Thoracic aorta (tissue), 2 donors: ENCODE measurements around the gene PTPN1. TPM values are rescaled to one million over a fixed set of nuclear protein-coding genes. Genes with fewer than 3 reads are reported as not detected.
A peak's percentile ranks its signal among the peaks of the same experiment; 100 is the strongest.

ENCODE experiments used
- ATAC-seq: fragments of 150-250 bp; one replicate; pipeline ENCODE4 v1.8.0; 2017; ENCODE audit warnings: low read depth; ENCODE audit not compliant: insufficient number of reproducible peaks, low FRiP score
- DNase-seq: peaks from one replicate; pipeline ENCODE4 v3.0.0-alpha.2; 2020; ENCODE audit warnings: low spot score
- H3K27ac ChIP-seq, 2 donors: fragments of 200-600 bp; sonication (generic); 1 replicate in 1 of 2; 2 replicates in 1 of 2; pipeline ENCODE4 v1.5.1; 2016; ENCODE audit warnings: mild to moderate bottlenecking in 2 of 2, moderate library complexity in 2 of 2
- H3K27me3 ChIP-seq: fragments of 200-600 bp; sonication (generic); replicated peaks from 2 replicates; pipeline ENCODE4 v1.6.0; 2016; ENCODE audit warnings: mild to moderate bottlenecking; ENCODE audit not compliant: insufficient read depth
- H3K36me3 ChIP-seq: fragments of 200-600 bp; sonication (generic); one replicate; pipeline ENCODE4 v1.5.1; 2016
- H3K4me1 ChIP-seq, 2 donors: fragments of 200-600 bp; sonication (generic); 1 replicate in 1 of 2; 2 replicates in 1 of 2; pipeline versions ENCODE4 v1.5.1 to v1.6.0; 2016; ENCODE audit warnings: low read depth in 2 of 2, mild to moderate bottlenecking in 1 of 2; ENCODE audit not compliant: control insufficient read depth in 1 of 2
- H3K4me3 ChIP-seq: fragments of 200-600 bp; sonication (generic); 2 replicates; pipeline ENCODE4 v1.5.1; 2016; ENCODE audit warnings: mild to moderate bottlenecking
- H3K9me3 ChIP-seq: fragments of 200-600 bp; sonication (generic); 2 replicates; pipeline ENCODE4 v1.5.1; 2016
- total RNA-seq, 2 donors: library from RNA; depleted of rRNA; stranded (reverse); fragments of >200 nt; gene quantifications; one replicate each; pipeline versions ENCODE4 v1.1.0 to v1.2.3, GENCODE V29; 2016
- TF ChIP-seq, protein P1 (sequence below): fragments of 200-600 bp; sonication (generic); IDR thresholded peaks from one replicate; pipeline ENCODE4 v1.5.1; 2019; ENCODE audit warnings: antibody characterized with exemption

Gene PTPN1
- total RNA-seq, 2 donors from 2014 or later, result 32.5 to 68.9 TPM

DNA sequence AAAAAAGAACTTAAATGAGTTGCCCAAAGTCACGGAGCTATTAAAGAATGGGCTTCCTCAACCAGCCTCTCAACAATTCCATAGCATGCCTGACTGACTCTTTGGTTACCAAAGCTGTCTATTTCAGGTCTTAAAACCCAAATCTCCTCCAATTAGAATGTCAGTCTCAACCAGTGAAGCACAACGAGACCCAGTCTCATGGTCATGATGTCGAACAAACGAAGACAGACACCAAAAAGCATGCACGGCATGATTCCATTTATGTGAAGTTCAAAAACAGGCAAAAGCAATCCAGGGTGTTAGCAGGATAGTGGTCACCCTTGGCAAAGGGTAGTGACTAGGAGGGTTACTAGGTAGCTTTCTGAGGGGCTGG is 16.3 kb upstream of the PTPN1 start:
- Histone ChIP-seq H3K36me3 (no peaks in the 10 kb centered on the region), H3K4me1 (no peaks in the 10 kb centered on the region), H3K27ac (no peak overlapping the region), H3K4me3 (no peak overlapping the region), H3K27me3 (no peaks in the 10 kb centered on the region), H3K9me3 (no peaks in the 10 kb centered on the region)
- TF ChIP-seq, protein P1, sequence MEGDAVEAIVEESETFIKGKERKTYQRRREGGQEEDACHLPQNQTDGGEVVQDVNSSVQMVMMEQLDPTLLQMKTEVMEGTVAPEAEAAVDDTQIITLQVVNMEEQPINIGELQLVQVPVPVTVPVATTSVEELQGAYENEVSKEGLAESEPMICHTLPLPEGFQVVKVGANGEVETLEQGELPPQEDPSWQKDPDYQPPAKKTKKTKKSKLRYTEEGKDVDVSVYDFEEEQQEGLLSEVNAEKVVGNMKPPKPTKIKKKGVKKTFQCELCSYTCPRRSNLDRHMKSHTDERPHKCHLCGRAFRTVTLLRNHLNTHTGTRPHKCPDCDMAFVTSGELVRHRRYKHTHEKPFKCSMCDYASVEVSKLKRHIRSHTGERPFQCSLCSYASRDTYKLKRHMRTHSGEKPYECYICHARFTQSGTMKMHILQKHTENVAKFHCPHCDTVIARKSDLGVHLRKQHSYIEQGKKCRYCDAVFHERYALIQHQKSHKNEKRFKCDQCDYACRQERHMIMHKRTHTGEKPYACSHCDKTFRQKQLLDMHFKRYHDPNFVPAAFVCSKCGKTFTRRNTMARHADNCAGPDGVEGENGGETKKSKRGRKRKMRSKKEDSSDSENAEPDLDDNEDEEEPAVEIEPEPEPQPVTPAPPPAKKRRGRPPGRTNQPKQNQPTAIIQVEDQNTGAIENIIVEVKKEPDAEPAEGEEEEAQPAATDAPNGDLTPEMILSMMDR, result no peak
- ATAC-seq (no peak), DNase-seq (no peak)

DNA sequence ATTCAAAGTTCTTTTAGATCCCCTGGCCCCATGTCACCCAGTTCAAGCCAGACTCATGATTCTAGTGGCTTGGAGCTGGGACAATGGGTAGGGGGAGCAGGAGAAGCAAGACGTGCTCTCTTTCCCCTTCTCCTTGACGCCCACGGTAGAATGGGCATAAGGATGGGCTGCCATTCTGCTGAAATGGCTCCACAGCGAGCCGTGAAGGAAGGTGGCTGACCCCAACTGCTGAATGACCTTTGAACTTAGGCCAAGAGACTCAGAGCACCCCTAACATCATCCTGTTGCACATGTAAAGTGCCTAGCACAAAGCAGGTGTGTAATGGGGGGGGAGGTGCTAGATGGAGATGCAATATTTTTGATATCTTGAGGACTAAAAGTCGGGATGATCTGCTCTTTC is 15.8 kb upstream of the PTPN1 start:
- H3K27me3 ChIP-seq, result no peaks in the 10 kb centered on the region

DNA sequence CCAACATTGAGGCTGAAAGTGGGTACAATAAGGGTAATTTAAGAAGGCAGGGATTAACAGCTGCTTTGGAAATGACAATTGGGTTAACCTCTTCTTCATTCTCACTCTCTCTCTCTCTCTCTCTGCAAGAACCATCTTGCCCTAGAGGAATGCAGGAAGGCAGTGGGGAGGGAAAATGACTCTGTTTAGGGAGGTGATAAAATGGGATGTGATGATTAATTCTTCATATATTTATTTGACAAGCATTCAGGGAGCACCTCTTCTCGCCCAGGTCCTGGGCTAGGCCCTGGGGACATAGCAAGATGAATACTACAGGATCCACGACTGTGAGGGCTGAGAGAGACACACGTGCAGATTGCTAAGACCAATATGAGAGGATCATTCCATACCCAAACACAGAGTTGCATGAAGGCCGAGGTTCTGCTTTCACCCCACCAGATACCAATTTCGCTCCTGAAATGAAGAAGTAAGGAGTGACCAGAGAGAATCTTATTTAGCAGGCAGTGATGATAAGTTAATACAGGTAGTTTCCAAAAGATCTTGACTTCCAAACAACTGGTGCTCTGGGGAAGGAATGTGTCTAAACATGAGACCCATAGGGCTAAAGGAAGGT is 13.3 kb upstream of the PTPN1 start:
- Histone ChIP-seq H3K9me3 (no peaks in the 10 kb centered on the region), H3K4me3 (no peak overlapping the region), H3K27ac (no peak overlapping the region), H3K36me3 (no peaks in the 10 kb centered on the region), H3K4me1 (no peaks in the 10 kb centered on the region), H3K27me3 (no peaks in the 10 kb centered on the region)
- TF ChIP-seq, protein P1, result no peak
- no peak for ATAC-seq
- DNase-seq, result no peak

More for the DNA sequence above, 15.8 kb upstream of the PTPN1 start:
- no peak overlapping the region for H3K4me3 ChIP-seq
- DNase-seq (no peak), ATAC-seq (no peak)
- H3K4me1 ChIP-seq, result no peaks in the 10 kb centered on the region
- no peaks in the 10 kb centered on the region for H3K36me3 ChIP-seq
- no peaks in the 10 kb centered on the region for H3K9me3 ChIP-seq
- TF ChIP-seq, protein P1, result no peak
- H3K27ac ChIP-seq, result no peak overlapping the region

DNA sequence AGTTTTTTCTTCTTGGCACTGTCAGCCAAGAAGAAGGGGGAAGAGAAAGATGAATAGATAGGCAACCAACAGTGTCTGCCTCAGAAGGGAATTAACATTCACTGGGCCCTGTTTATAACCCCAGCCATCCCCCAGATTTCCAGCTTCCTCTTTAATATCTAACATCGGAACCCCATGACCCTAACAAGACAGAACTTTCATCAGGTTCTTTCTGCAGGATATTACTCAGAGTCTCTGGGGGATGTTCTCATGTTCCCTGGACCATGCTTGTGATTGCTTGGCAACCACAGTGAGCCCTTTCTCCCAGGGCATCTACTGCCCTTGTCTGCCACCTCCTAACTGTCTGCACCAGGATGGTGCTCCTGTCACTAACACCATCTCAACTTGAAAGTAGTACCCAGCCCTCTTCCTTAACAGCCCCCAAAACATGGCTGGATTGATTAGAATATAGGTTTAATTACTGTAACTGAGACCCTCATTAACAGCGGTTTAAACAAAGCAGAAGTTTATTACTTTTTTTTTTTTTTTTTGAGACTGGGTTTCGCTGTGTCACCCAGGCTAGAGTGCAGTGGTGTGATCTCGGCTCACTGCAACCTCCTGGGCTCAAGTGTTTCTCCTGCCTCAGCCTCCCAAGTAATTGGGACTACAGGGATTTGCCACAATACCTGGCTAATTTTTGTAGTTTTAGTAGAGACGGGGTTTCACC is 12.0 kb upstream of the PTPN1 start:
- TF ChIP-seq, protein P1, result no peak
- Histone ChIP-seq H3K27ac (peak overlapping the region in 1 of 2 donors; percentile 30), H3K4me3 (no peak overlapping the region), H3K27me3 (no peaks in the 10 kb centered on the region), H3K4me1 (no peaks in the 10 kb centered on the region), H3K36me3 (no peaks in the 10 kb centered on the region), H3K9me3 (no peaks in the 10 kb centered on the region)
- no peak for DNase-seq
- no peak for ATAC-seq

DNA sequence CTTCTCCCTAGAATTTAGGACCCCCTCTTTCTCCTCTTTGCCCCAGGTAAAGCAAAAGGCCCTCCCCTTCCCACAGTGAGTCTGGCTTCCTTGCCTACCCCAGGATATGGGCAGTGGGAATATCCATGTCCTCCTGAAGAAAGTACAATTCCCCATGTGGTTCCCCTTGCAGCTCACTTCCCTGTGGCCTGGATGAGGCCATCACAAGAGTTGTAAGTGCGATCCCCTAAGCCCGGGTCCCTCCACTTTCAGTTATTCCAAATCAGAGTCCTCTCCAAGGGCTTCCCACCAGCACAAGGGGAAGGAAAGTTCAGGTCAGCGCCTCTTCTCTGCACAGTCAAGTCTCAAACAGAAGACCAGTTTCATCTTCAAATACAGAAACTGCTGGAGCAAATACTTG is 10.2 kb upstream of the PTPN1 start:
- TF ChIP-seq, protein P1, result no peak
- no peak for ATAC-seq

More for the DNA sequence above, 10.2 kb upstream of the PTPN1 start:
- Histone ChIP-seq H3K9me3 (no peaks in the 10 kb centered on the region), H3K27me3 (no peaks in the 10 kb centered on the region), H3K36me3 (no peaks in the 10 kb centered on the region), H3K27ac (no peak overlapping the region), H3K4me1 (no peaks in the 10 kb centered on the region), H3K4me3 (no peak overlapping the region)
- DNase-seq, result no peak
